Heart right ventricle (tissue), 16 donors: ENCODE results near the gene TXN. TPM values are rescaled to one million over a fixed set of nuclear protein-coding genes. Genes with fewer than 3 reads are reported as not detected.

Experiments used
- ATAC-seq, 8 donors: fragments of 200-7000 bp; cut with Tn5 transposase; one replicate each; pipeline ENCODE4 v1.9.1; 2020; ENCODE audit warnings: mild to moderate bottlenecking in 8 of 8, moderate library complexity in 8 of 8, moderate number of reproducible peaks in 1 of 8
- DNase-seq, 2 donors: peaks; one replicate each; pipeline ENCODE4 v3.0.0-alpha.2; 2020
- H3K27ac ChIP-seq, 10 donors: fragments of 200-600 bp; sonication (generic) in 2 of 10; one replicate each; pipeline versions ENCODE4 v1.5.0 to v1.8.0; 2020 to 2022; ENCODE audit warnings: mild to moderate bottlenecking in 3 of 10
- H3K27me3 ChIP-seq, 7 donors: fragments of 200-600 bp; one replicate each; pipeline ENCODE4 v1.8.0; 2021 to 2022; ENCODE audit warnings: mild to moderate bottlenecking in 2 of 7
- H3K36me3 ChIP-seq, 9 donors: fragments of 200-600 bp; sonication (generic) in 1 of 9; one replicate each; pipeline versions ENCODE4 v1.5.0 to v1.8.0; 2020 to 2022; ENCODE audit warnings: mild to moderate bottlenecking in 2 of 9
- H3K4me1 ChIP-seq, 9 donors: fragments of 200-600 bp; sonication (generic) in 1 of 9; one replicate each; pipeline versions ENCODE4 v1.5.0 to v1.8.0; 2020 to 2022; ENCODE audit warnings: mild to moderate bottlenecking in 4 of 9
- H3K4me3 ChIP-seq, 10 donors: fragments of 200-600 bp; sonication (generic) in 2 of 10; one replicate each; pipeline versions ENCODE4 v1.5.0 to v1.8.0; 2020 to 2022; ENCODE audit warnings: mild to moderate bottlenecking in 7 of 10, moderate library complexity in 2 of 10
- H3K9me3 ChIP-seq, 11 donors: fragments of 200-600 bp in 10 of 11; sonication (generic) in 2 of 11; one replicate each; pipeline versions ENCODE4 v1.5.0 to v1.8.0; 2013 to 2022; ENCODE audit warnings: mild to moderate bottlenecking in 2 of 11, control low read depth in 1 of 11, moderate library complexity in 1 of 11
- WGBS, 2 donors: extraction: QIAGEN DNeasy Blood & Tissue Kit; methylation state at CpG; one replicate each; pipeline ENCODE4 v1.1.7; 2013; ENCODE audit warnings: inconsistent platforms in 1 of 2; 5-methylcytosine and 5-hydroxymethylcytosine counted together
- intact Hi-C, 10 donors: fragments of 100-400 bp; cut with DNase I; formaldehyde crosslinking; loops; one replicate each; pipeline versions ENCODE4 v1.11.1 to v1.14.2; 2022
- polyA plus RNA-seq, 2 donors: library from polyadenylated mRNA; stranded (reverse); fragments of 200-250 nt; gene quantifications; one replicate each; pipeline ENCODE4 v1.2.3, GENCODE V29; 2013
- total RNA-seq, 10 donors: library from RNA; stranded (reverse); fragmentation: NEBNext Ultra II Directional in 3 of 10; extraction: Animal tissue kit (Norgen Biotek cat#: 25700) in 3 of 10; gene quantifications; one replicate each; pipeline versions ENCODE4 v1.2.1 to v1.2.4, GENCODE V29; 2021 to 2023
- TF ChIP-seq, protein P1 (sequence below), 9 donors: fragments of 200-600 bp; sonication (generic) in 2 of 9; IDR thresholded peaks; one replicate each; pipeline versions ENCODE4 v1.5.0 to v1.8.0; 2021 to 2022; ENCODE audit warnings: antibody characterized with exemption in 9 of 9, mild to moderate bottlenecking in 5 of 9, moderate library complexity in 1 of 9
- donor health status: Arrhythmogenic right ventricular cardiomyopathy.
- donor health status: ischemic (EF 13 %, LVEDD 7.1; RV severe dilation, severe dysfunction).
- donor health status: healthy with polysubstance abuse.
- donor health status: DM: no; HTN: yes; CAD: no.
- donor health status: DM: no; HTN: no; CAD: no.
- donor health status: ischemic (EF 25% LVEDD 6.9; RV normal size, moderate dysfunction).
- donor health status: ischemic (EF 25% LVEDD 5.7; RV mildly dilated, moderate dysfunction).
- donor health status: healthy.
- donor health status: DM: yes; HTN: yes; CAD: no.
- donor health status: Ischemic cardiomyopathy.
- donor health status: ischemic (EF 35%, LVEDD 5.7; RV mildly dilated, moderate dysfunction).
- donor health status: nonischemic (EF 11% LVEDD 7.7; RV severe dilation, severe dysfunction).
- donor health status: DM: yes; HTN: yes; CAD: no.
- donor health status: PGD.
- donor health status: ischemic (EF 29% LVEDD 5.4; RV normal size, mild dysfunction).
- donor health status: nonischemic (EF 23%, LVEDD 6.1; RV moderate dilation, normal function).

Gene TXN
- total and polyA plus RNA-seq, 12 donors = 50.7 to 134 (median 60.2) TPM

DNA sequence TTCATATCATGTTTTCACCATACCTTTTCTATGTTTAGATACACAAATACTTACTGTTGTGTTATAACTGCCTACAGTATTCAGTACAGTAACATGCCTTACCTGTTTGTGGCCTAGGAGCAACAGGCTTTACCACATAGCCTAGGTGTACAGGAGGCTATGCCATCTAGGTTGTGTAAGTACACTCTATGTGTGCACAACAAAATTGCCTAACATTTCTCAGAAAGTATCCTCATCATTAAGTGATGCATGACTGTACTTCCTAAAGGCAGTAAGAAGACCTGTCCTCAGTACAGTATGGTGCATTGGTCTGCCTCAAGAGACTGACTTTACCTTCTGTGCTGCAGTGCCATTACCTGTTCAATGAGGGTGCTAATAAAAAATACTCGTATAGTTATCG is 7.9 kb downstream of the TXN start:
- Histone ChIP-seq H3K27ac (no peak overlapping the region), H3K4me1 (peaks cover 0 to 10% (median 0%) of the 10 kb centered on the region in 9 donors), H3K36me3 (peaks cover 0 to 80% (median 19%) of the 10 kb centered on the region in 9 donors), H3K27me3 (no peaks in the 10 kb centered on the region), H3K9me3 (no peaks in the 10 kb centered on the region), H3K4me3 (no peak overlapping the region)
- TF ChIP-seq, protein P1, sequence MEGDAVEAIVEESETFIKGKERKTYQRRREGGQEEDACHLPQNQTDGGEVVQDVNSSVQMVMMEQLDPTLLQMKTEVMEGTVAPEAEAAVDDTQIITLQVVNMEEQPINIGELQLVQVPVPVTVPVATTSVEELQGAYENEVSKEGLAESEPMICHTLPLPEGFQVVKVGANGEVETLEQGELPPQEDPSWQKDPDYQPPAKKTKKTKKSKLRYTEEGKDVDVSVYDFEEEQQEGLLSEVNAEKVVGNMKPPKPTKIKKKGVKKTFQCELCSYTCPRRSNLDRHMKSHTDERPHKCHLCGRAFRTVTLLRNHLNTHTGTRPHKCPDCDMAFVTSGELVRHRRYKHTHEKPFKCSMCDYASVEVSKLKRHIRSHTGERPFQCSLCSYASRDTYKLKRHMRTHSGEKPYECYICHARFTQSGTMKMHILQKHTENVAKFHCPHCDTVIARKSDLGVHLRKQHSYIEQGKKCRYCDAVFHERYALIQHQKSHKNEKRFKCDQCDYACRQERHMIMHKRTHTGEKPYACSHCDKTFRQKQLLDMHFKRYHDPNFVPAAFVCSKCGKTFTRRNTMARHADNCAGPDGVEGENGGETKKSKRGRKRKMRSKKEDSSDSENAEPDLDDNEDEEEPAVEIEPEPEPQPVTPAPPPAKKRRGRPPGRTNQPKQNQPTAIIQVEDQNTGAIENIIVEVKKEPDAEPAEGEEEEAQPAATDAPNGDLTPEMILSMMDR (IDR thresholded peaks at IDR 0.05) = no peak
- 95 to 96% methylated on average over 2 of the region's 2 CpGs for WGBS, 2 donors
- peak in 1 of 8 donors; percentile 30 for ATAC-seq
- intact Hi-C loops = no loop called here
- DNase-seq = no peak

DNA sequence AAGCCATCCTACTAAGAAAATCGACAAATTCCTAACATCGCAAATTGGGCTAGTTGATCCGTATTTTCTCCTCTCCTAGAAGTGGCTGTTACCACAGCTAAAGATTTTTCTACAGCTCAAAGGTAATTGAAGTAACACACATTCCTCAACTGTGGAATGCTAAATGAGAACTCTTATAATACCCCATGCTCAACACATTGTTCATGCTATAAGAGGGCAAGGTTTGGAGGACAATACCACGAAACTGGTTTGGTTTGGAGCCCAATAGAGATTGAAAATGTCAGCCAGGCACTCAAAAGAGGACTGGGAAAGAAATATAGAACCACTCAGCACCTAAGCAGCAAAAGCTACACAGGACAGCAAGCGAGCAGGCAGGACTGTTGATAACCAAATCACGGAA is 10.1 kb downstream of the TXN start:
- Histone ChIP-seq H3K4me1 (no peaks in the 10 kb centered on the region), H3K27me3 (no peaks in the 10 kb centered on the region), H3K36me3 (peaks cover 0 to 93% (median 20%) of the 10 kb centered on the region in 9 donors), H3K4me3 (no peak overlapping the region), H3K9me3 (no peaks in the 10 kb centered on the region), H3K27ac (no peak overlapping the region)
- ATAC-seq (peak in 1 of 8 donors; percentile 30), DNase-seq (no peak)
- intact Hi-C loops = no loop called here
- whole genome bisulfite sequencing, 2 donors = 88% methylated on average over 6 of the region's 6 CpGs
- TF ChIP-seq, protein P1 (IDR thresholded peaks at IDR 0.05) = no peak

DNA sequence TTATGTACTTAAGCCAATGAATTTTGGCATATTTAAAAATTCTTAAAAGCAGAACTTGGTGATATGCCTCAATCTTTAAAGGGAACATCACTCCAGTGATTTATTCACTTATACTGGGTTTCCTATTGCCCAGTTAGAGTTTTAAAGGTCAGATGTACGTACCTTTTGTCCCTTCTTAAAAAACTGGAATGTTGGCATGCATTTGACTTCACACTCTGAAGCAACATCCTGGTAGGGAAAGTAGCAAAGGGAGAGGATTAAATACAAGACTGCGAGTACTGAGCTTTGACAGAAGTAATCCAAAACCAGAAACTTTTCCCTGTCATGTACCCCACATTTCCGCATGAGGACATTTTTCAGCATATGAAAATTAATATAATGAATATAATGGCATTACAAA is 11.7 kb downstream of the TXN start:
- ATAC-seq (no peak), DNase-seq (no peak)
- intact Hi-C loops = no loop called here
- 76 to 84% methylated on average over 3 of the region's 3 CpGs for WGBS, 2 donors
- TF ChIP-seq, protein P1 (IDR thresholded peaks at IDR 0.05) = no peak
- no peaks in the 10 kb centered on the region for H3K4me1 ChIP-seq
- no peaks in the 10 kb centered on the region for H3K9me3 ChIP-seq
- H3K36me3 ChIP-seq = peaks cover 0 to 81% (median 11%) of the 10 kb centered on the region in 9 donors
- no peaks in the 10 kb centered on the region for H3K27me3 ChIP-seq
- no peak overlapping the region for H3K4me3 ChIP-seq
- H3K27ac ChIP-seq = no peak overlapping the region

DNA sequence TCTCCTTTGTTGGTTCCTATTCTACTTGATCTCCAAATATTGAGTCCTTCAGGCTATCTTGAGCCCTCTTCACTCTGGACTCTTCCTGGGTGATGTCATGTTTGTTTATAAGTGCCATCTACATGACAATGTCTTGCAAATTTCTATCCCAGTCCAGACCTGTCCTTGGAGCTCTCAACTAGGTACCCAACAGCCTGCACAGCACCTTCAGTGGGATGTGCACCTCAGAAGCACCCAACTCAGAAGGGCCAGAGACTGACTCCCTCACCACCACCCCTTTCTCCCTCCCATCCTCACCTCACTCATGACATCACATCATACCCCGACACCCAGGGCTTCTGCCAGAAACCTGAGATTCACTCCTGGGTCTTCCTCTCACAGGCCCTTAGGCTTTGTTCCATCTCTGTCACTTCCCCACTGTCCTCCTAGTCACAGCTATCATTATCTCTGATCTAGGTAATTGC is 14.4 kb downstream of the TXN start:
- no peaks in the 10 kb centered on the region for H3K4me1 ChIP-seq
- TF ChIP-seq, protein P1 (IDR thresholded peaks at IDR 0.05) = no peak
- H3K27ac ChIP-seq = no peak overlapping the region
- H3K36me3 ChIP-seq = peaks cover 0 to 54% (median 10%) of the 10 kb centered on the region in 9 donors
- H3K9me3 ChIP-seq = no peaks in the 10 kb centered on the region
- H3K27me3 ChIP-seq = no peaks in the 10 kb centered on the region
- WGBS, 2 donors = 95 to 100% methylated on average over 1 of the region's 1 CpG
- DNase-seq (no peak), ATAC-seq (peak in 2 of 8 donors; percentile 13 to 17)
- intact Hi-C loops = no loop called here
- no peak overlapping the region for H3K4me3 ChIP-seq
